BJ (cell line): ENCODE data around the gene XRCC5. TPM values are rescaled to one million over a fixed set of nuclear protein-coding genes. Genes with fewer than 3 reads are reported as not detected.
A peak's percentile ranks its signal among the peaks of the same experiment; 100 is the strongest.

ENCODE experiments used
- CTCF ChIA-PET: fragments of 350-600 bp; formaldehyde crosslinking; extraction: SDS; loops from one replicate; lab custom pipeline; 2021; ENCODE audit warnings: antibody characterized with exemption, inconsistent platforms; lab: Yijun Ruan, JAX
- POLR2A ChIA-PET: fragments of 300-600 bp; sonication (Branson Sonifier 250); formaldehyde crosslinking; extraction: SDS; loops from one replicate; lab custom pipeline; 2021; ENCODE audit warnings: antibody characterized with exemption; lab: Charles Lee
- DNase-seq: peaks from one replicate; pipeline ENCODE4 v3.0.0-alpha.2; 2011; ENCODE audit warnings: low read depth
- H3K27me3 ChIP-seq: 2 replicates; pipeline ENCODE4 v1.6.0; 2011; ENCODE audit warnings: low read length; ENCODE audit not compliant: control insufficient read depth, insufficient read depth
- H3K36me3 ChIP-seq: 2 replicates; pipeline ENCODE4 v1.5.1; 2011; ENCODE audit warnings: low read length; ENCODE audit not compliant: control insufficient read depth, insufficient read depth
- H3K4me3 ChIP-seq: 2 replicates; pipeline ENCODE4 v1.5.1; 2011; ENCODE audit warnings: low read depth, mild to moderate bottlenecking, control low read depth, low read length
- CTCF ChIP-seq: IDR thresholded peaks from 2 replicates; pipeline ENCODE4 v1.5.1; 2011; ENCODE audit warnings: low read depth, mild to moderate bottlenecking, control low read depth, inconsistent platforms, low read length, moderate library complexity; ENCODE audit not compliant: insufficient read depth
- polyA plus RNA-seq: library from polyadenylated mRNA; depleted of rRNA; stranded (reverse); fragments of >200 nt; gene quantifications from 2 replicates; pipeline ENCODE4 v1.2.3, GENCODE V29; 2011

XRCC5 gene
- polyA plus RNA-seq, 1 experiment: 252 TPM

GRCh38 chr2:216114714-216115531, 5.8 kb downstream of the XRCC5 start:
- peak; percentile 91 for DNase-seq
- ChIA-PET CTCF (interaction anchor here (0.6 to 2.0 kb wide), 7 partner anchors 9 to 496 kb away, joined by 3 to 10 read pairs (median 4); no protein-coding TSS in a partner anchor), POLR2A (interaction anchor here (0.6 to 0.7 kb wide), 3 partner anchors 28 to 86 kb away, joined by 3 read pairs; no protein-coding TSS in a partner anchor)
- peaks cover 3% of the 10 kb centered on the region for H3K36me3 ChIP-seq
- H3K4me3 ChIP-seq: peak overlapping the region; percentile 38
- no peaks in the 10 kb centered on the region for H3K27me3 ChIP-seq
- TF ChIP-seq CTCF: peak; percentile 92

DNA sequence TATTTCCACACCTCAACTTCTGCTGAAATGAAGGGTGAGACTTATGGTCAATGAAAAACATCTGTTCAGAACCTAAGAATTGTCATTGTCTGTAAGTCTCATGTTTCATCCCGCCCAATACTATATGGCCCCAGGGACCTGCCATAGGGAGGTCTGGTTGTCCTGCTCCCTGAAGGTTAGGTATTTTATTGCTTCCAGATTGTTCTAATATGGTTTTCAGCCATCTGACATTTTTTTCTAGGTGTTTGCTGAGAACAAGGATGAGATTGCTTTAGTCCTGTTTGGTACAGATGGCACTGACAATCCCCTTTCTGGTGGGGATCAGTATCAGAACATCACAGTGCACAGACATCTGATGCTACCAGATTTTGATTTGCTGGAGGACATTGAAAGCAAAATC, 7.3 kb downstream of the XRCC5 start:
- TF ChIP-seq CTCF: no peak
- Histone ChIP-seq H3K4me3 (no peak overlapping the region), H3K27me3 (no peaks in the 10 kb centered on the region), H3K36me3 (peaks cover 8% of the 10 kb centered on the region)
- ChIA-PET POLR2A (no interaction called here), CTCF (no interaction called here)
- DNase-seq: no peak

DNA sequence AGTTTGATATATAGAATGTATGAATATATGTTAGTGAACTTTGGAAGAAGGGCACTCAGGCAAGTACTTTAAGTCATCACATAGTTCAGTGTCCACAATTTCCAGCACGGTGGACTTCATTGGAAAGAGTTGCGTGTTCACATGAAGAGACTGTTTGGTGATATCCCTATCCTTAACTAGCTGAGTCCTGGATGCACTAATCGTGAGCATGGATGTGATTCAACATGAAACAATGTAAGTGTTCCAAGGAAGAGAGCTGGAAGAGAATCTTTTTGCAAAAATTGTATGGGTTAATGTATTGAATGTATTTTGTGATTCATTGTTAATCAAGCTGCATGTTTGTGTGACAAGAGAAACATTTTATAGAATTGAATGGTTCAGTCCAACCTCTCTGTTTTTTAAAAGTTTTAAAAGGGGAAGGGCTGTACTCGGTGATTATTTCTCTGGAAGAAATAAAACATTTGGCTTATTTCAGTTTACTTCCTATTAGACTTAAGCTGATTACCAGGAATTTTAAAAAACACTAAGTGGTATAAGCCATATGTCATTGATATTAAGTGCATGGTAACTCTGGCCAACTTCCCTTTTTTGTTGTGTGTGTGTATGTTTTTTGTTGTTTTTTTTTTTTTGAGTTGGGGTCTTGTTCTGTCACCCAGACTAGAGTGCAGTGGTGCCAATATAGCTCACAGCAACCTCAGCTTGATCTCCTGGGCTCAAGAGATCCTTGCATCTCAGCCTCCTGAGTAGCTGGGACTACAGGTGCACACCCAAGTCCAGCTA, 8.6 kb downstream of the XRCC5 start:
- no peak overlapping the region for H3K4me3 ChIP-seq
- no peak for TF ChIP-seq CTCF
- CTCF ChIA-PET: interaction anchor here (0.9 to 1.0 kb wide), 2 partner anchors 16 to 54 kb away, joined by 3 read pairs; no protein-coding TSS in a partner anchor
- POLR2A ChIA-PET: no interaction called here
- no peak for DNase-seq
- H3K36me3 ChIP-seq: peaks cover 15% of the 10 kb centered on the region
- no peaks in the 10 kb centered on the region for H3K27me3 ChIP-seq

- DNase-seq: no peak
- Histone ChIP-seq H3K27me3 (no peaks in the 10 kb centered on the region), H3K4me3 (no peak overlapping the region), H3K36me3 (peaks cover 13% of the 10 kb centered on the region)
- no peak for TF ChIP-seq CTCF
- ChIA-PET POLR2A (no interaction called here), CTCF (interaction anchor here (1.0 kb wide), 1 partner anchor 54 kb away, joined by 3 read pairs; no protein-coding TSS in a partner anchor)
These were observed 9.3 kb downstream of the XRCC5 start for GRCh38 chr2:216118474-216118873.

DNA sequence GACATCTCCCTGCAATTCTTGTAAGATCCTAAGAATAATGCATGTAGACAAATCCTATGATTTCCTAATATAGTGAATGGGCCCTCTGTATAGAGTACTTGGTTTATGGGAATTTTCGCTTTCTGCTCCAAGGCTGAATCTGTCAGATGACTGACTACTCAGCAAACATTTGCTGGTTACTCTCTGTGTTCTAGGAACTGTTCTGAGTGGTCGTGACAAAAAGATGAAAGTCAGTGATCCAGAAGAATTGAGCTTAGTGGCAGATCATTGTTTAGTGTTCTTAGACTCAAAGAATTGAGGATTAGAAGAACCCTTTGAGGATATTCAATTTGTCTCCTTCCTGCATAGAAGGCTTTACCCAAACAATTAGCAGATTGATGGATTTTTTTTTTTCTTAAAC, 10.0 kb downstream of the XRCC5 start:
- CTCF ChIA-PET: interaction anchor here (0.6 to 1.6 kb wide), 2 partner anchors 9 to 1832 kb away, joined by 4 to 5 read pairs; no protein-coding TSS in a partner anchor

More for the DNA sequence above, 10.0 kb downstream of the XRCC5 start:
- no peak overlapping the region for H3K4me3 ChIP-seq
- H3K27me3 ChIP-seq: no peaks in the 10 kb centered on the region
- POLR2A ChIA-PET: no interaction called here
- peaks cover 12% of the 10 kb centered on the region for H3K36me3 ChIP-seq
- no peak for DNase-seq
- TF ChIP-seq CTCF: no peak
